Measurements from ENCODE around the gene WDR91.
"Not testable (repeated sequence)": the region's sequence is repeated elsewhere in the genome, so short reads cannot be mapped to it uniquely, and the experiment has no call there.

WDR91 gene

DNA sequence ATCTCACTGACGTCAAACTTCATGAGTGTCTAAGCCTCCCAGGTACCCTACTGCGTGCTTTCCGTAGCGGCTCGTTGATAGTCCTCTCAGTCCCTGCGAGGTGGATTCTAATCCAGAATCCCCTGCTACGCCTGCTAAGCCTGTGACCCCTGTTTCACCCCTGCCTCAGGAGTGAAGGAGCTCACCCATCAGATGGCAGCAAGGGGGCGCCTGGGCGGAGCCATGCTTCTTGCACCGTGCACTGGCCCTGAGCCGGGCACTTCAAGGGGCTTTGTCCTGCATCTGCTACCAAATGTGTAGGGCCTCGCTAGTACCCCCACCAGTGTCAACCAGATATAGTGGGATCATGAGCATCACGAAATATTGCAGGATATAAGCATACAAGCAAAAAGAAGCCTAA, 21.4 kb upstream of the WDR91 start:
- DNase-seq = no peak

DNA sequence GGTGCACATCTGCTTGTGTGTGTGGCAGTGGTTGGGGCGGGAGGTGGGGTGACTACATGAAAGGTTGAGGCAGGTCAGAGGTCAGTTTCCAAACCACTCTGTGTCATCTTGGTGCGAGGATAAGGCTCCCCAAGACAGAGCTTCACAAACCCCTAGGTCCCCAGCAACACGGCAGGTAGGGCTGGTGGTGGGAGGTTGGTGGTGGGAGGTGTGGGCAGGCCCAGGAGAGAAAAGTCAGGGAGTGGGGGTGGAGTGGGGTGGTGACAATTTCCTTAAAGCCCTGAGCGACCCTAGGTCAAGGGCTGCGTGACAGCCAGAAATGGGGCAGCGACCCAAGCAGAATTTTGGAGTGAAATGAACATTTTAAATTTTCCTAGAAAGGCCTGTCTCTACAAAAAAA, 20.8 kb upstream of the WDR91 start:
- DNase-seq = no peak

DNA sequence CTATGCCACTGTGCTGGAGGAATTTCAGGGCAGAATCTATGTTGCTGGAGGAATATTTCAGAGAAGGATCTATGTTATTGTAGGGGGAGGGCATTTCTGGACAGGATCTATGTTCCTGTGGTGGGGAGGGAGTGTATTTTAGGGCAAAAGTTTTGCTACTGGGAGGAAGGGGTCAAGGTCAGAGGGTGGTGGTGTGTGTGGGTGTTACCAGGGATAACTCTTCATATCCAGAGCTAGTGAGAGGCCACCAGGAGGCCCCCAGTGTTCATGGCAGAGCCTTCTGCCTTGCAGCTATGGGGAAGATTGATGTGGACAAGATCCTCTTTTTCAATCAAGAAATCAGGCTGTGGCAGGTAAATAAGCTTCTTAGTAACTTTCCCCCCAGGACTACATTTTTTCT, 20.4 kb upstream of the WDR91 start:
- DNase-seq = no peak

DNA sequence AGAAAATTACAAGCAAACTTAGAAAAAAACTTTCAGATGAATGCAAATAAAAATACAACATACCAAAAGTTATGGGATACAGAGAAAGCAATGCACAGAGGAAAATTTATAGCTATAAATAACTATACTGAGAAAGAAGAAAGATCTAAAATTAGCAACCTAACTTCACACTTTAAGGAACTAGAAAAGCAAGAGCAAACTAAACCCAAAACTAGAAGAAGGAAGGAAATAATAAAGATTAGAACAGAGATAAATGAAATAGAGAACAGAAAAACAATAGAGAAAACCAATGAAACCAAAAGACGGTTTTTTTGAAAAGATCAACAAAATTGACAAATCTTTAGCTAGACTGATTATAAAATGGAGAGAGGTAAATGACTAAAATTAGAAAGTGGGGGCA, 12.7 kb upstream of the WDR91 start:
- DNase-seq = no peak

DNA sequence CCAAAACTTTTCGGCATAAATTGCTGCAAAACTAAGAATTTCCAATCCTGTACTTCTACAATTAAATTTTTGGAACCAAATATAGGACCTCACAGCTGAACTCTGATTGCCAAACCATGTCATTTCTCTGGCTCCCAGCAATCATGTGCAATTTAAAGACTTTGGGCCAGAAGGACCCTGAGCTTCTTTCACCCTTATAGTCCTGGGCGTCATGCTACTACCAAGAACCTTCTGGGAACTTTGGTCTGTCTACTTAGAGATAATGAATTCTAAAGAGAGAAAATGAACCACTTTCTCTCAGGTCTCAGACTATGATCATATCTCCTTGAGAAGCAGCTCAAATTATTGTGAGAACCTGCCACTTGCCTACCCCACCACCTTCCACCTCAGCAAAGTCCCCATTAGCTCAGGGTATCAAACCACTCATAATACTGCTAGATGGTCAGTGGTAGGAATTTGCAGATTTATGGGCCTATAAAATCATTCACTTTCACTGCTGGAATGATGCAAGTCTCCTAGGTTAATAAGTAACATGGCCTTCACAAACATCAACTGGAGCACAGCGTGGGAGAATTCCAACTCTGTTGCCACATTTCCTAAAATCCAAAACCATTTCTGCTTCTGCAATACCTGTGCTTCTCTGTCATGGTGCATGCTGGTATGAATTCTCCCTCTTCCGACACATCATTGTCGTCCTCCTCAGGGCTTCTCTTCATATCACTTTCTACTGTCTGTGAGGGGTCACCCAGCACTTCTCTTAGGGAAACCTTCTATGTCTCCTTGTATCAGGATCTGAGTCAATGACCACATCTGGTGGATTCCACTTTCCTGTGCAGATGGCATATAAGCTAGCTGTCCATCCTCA, 6.6 kb upstream of the WDR91 start:
- no peak for DNase-seq

DNA sequence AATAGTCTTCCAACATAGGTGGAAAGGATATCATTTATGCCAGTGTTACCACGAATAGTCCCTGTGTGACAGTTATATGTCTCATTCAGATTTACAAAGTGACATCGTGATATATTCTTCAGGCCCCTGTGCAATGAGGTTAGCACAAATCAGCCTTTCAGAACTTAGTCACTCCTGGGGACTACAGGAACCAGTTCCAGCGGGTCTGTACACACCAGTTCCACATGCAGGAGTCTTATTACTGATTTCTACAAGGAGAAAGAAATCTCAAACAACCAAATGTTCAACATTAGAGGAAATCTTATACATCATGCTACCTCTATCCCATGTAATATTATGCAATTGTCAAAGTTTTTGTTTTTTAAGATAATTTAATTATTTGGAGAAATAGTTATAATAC, 4.4 kb upstream of the WDR91 start:
- no peak for DNase-seq

DNA sequence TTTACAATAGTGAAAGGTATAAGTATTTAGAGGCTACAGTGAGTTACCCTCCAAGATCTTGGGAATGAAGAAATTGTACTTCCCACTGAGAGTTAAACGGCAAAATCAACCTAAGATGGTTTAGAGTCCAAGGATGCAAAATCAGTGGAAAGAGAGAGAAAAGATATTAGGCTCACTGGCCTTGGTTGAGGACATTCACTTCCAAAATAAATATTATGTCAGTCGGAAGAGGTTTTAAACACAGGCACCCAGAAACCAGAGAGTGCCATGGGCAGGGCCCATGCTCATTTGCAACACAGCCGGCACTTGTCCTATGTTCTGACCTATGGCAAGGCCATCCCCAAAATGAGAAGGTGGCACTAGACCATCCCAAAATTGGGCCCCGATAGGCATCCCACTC, 3.9 kb upstream of the WDR91 start:
- DNase-seq = no peak

DNA sequence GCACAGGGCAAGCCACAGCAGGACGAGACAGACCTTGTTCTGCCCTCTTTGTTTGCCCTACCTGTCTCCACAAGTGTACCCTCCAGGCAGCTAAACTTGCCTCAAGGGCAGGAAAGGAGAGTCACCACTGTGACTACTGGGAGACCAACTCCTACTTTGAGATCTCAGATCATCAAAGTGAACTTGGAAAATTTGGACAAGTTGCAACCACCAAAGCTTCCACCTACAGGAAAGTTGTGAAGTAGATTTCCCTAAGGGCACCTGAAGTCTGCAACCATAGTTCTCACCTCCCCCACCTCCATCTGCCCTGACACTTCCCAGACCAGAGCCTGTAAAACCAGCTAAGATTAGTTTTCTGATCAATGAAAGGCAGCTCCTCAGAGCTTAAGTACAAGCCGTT, 2.5 kb upstream of the WDR91 start:
- no peak for DNase-seq

DNA sequence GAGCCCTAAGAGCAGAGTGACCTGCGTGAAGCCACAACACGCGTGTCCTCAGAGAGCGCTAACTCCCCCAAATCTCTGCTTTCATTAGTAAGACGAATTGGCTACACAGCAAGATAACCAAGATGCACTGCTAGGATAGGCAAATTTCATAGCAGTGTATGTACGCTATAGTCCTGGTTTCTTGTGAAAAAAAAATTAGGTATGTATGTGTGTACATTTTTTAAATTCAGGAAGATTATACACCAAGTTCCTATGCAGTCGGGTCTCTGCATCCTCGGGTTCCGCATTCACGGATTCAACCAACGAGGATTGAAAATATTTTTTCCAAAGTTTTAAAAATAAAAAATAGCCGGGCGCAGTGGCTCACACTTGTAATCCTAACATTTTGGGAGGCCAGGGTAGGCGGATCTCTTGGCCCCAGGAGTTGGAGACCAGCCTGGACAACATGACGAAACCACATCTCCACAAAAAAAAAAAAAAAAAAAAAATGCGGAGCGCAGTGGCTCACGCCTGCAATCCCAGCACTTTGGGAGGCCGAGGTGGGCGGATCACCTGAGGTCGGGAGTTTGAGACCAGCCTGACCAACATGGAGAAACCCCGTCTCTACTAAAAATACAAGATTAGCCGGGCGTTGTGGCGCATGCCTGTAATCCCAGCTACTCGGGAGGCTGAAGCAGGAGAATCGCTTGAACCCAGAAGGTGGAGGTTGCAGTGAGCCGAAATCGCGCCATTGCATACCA, 790 bp upstream of the WDR91 start:
- not testable (repeated sequence) for DNase-seq

DNA sequence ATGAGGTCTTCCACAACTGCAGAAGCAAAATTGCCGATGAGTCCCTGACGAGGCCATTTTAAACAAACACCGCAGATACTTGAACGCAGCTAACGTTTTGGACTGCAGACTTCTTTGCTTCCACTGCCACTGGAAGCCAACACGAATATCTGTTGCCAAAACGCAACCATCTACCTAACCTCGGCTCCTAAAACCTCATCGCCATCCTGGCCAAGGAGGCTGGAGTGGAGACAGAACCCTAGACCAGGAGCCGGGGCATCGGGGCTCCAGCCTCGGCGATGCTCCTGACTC, 493 bp downstream of the WDR91 start:
- no peak for DNase-seq

DNA sequence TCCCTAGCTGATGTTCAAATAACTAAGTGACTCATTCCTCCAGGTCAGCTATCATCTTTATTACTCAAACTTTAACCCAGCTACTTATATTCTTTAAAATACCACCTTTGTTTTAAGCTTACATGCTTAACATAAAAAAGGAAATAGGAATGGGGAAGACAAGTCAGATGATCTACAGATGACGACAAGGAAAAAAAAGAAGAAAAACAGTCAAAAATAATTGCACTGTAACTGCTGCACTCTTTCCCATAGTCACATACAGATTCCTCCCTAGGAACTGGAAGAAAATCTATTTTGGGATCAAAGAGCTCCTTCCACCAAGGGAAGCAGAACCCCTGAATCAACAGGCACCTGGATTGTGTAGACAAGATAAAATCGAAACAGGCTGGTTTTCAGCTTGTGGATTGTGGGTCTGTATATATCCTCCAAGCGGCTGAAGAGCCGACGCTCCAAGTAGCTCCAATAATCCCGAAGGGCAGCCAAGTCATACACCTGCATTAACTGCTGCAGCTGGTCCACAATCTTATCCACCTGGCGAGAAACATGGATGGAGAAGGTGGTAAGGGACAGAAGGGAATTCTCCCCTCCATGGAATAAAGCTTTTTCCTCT, 2.0 kb downstream of the WDR91 start:
- no peak for DNase-seq

DNA sequence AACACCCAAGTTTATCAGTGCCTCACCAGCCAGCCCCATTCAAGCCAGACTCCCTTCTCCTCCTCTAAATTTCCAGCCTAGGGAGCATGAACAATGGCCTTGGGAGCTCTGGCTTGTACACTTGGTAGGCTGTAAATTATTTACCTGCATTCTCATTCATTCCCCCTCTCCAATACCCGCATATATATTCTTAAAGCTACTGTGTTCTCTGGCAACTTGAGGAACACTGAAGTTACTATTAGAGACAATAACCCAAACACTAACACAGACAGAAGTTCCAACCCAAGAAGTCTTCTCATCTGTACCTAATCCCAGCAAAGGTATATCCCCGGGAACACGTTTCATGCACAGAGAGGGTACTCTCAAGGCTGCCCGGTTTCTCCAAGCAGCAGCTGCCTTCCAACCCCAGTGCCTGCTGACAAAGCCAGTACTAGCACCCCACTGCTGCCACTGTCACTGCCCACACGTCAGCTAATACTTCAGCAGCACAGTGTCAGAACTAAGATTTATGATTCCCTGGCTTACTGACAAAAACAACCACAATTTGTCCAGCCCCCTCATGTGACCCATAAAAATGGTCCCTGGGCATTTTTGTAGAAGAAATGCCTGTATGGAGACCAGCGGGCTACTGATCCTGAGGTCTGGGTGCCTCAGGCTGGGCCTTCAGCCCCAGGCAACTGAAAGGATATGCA, 3.1 kb downstream of the WDR91 start:
- DNase-seq = no peak

DNA sequence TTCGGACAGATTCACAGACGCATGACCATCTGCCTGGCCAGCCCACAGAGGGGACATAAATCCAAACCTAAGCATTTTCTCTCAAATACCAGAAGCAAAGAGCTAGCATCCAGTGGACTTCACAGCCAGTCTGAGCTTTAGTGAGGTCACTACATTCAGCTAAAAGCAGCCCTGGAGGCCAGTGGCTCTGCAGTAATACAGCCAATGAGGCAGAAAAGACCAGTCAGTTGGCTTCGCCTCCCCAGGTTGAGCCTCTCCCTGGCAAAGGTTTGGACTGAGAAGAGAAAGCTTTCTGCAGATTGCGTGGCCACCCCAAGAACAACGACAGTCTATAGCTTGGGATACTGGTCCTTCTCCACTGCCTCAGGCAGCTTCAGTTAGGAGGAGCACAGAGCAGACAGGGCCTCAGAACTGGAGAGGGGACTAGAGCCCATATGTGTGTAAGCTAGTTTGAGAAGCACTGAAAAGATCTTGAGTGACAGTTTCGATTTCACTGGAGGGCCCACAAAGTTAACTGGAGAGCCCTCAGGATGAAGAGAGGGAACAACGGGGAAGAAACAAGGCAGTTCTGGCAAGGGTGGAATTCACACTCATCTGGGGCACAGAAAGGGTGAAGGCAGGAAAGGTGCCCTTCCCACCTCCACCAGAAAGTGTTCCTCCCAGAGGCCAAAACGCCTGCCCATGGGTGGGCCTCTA, 3.8 kb downstream of the WDR91 start:
- no peak for DNase-seq

DNA sequence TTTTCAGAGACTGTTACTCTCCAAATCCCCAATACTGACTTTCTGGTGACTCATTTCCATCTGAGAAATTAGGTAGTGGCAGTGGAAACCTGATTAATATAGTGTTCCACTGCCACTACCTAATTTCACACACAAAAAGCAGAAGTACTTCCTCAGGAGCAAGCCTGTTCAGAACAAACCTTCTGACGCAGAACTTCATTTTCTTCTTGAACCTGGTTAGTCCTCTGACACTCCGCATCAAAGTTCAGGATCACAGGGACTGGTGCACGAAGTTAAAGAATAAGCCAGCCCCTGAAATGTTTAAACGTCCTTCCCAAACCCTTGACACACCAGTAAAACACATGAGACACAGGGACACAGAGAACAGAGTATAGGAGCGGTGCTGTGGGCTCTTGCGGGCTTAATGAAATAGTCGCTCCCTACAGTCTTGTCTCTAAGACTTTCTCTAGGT, 4.4 kb downstream of the WDR91 start:
- no peak for DNase-seq

DNA sequence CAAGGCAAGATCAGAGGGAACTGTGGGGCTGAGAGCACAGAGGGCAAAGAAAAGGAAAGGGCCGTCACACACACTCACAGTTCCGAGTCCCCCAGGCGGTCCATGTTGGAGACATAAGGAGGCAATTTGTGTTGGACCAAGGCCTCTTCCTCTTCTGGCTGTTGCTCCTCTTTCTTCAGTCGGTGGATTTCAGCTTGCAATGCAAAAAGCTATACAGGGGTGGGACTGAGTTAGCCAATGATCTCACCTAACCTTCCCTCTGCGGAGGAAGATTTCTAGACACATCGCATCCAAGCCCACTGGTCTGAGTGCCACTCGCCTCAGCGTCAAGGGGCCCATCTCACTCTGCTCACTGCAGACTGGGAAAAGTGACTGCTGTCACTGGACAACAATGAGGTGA, 5.5 kb downstream of the WDR91 start:
- DNase-seq = no peak

DNA sequence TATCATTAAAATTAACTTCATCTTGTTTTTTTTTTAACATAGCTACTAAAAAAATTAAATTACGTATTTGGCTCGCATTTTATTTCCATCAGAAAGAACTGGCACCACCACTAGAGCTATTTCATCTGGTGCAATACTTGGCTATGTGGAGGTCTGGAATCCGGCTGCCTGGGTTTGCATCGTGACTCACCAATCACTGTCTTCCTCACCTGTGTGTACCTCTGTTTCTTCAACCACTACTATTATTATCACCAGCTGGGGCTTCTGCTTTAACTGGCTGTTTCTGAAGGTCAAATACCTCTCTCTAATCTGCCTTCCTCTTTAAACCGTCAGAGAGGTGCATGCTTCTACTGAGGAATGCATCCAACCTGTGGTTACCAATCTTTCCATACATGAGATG, 6.5 kb downstream of the WDR91 start:
- DNase-seq = no peak

DNA sequence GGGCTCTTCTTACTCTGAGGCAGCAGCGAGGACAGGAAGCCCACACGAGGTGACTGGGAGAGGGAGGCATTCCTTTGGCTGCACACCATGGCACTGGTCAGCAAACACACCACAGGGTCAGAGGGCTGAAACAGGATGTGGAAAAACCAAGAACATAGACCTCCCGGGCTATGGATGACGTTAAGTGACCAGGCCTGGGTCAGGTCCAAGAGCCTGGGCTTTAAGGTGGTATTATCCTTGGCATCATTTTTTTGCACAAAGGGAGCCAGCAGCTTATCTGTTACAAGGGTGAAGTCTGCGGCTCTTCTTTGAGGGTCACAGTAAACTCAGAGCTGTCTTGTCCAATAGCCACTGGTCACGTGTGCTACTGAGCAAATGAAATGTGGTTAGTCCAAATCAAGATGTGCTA, 7.0 kb downstream of the WDR91 start:
- no peak for DNase-seq

DNA sequence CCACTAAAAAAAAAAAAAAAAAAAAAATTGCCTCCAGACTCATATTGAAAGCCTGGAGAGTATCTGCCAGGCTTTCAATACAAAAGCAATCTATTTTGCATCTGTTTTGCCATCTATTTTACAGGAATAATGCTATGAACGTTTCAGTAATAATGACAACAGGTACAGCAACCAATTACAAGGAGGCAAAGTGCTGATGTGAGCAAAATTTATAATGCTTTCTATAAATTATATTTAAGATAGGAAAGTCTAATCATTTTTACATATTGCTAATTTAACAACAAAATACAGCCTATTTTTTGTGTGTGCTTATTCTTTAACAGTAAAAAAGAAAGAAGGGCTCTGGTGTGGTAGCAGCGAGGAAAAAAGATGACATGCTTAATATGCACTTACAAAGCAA, 10.0 kb downstream of the WDR91 start:
- no peak for DNase-seq

DNA sequence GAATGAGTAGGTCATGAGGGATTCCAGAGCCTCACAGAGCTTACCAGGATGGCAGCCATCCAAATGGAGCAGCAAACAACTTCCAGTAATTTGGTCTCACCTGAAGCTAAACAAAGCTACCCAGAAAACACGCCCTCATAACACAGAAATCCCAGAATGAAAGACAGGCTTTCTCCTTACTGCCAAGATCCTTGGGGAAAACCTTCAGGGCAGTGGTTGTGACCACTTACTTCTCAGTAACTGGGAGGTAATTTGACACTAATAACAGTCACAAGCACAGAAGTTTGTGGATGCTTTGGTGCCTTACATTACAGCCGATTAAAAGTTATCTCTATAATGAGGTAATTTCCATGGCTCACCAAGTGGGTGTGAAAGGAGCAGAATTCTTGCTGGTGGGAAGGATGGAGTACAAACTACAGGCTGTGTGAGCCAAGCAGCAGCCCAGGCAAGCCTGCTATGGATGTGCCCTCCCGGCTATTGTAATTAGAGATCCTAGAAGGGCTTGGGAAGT, 10.4 kb downstream of the WDR91 start:
- DNase-seq = no peak

DNA sequence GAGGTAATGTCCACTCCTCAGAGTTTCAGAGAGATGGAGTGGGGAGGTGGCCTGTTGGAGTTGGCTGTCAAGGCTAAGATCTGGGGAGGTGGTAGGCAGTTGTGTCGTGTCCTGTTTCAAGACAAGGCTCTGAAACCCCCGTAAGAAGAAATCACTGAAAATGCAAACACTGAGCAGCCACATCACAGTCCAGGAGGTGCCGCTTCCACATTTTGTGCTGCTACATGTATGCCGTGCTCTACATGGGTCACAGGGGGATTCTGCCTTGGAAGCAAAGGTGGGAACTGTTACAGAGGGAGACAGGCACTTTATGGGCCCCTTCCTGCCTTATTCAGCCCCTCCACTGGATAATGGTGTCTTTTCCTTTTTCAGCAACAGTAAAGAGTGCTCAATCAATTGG, 11.9 kb downstream of the WDR91 start:
- no peak for DNase-seq

DNA sequence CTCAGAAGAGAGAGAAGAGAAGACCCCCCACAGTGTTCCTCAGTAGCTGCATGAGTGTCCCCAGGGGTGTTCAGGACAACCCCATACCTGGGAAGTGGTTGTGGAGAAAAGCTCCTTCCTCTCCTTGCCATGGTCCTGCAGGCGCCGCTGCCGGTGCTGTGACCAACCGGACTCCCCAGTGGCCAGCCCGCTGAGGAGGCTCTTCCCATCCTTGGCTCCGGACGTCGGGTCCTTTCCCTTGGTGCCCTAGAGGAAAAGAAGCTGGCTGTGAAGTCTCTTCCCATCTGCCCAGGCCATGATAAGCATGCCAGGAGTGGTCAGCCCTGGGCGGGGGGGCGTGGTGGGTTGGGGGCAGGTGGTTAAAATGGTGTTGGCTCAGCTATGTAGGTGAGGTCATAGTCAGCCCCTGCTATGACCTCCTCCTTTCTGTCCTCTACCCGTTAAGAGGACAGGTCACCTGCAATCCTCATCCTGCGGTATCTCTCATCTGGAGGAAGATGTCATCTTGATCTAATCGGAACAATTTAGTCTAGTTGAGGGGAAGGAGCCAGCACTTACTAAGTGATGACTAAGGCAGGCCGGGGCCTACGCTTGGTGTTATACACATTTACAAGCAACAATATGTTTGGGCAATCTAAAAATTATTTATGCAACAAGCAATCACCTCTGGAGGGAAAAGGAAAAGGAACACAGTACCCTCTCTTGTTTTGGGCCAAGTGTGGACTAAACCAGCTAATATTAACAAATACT, 13.2 kb downstream of the WDR91 start:
- DNase-seq = no peak

DNA sequence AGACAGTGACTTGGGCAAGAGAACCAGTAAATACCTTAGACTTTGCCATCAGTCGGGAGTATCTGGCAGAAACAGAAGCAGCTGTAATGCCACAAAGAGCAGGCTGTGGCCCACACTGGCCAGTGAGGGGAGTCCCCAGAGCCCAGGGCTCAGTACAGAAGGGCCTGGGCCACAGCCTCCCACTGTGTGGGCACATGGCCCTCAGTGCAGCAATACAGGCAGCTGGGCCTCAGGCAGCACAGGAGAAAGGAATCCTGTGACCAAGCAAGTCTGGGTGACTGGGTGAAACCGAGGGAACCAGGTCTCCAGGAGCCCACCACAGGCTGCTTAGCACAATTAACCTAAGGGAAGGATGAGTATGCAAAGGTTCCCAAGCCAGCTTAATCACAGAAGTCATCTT, 14.0 kb downstream of the WDR91 start:
- no peak for DNase-seq
